Activated naive CD4-positive, alpha-beta T cell treated with anti-CD3 and anti-CD28 coated beads, Interleukin-2, amount 10 ng/mL, durations not matched to agents 7 days and 5 days (primary cell): ENCODE measurements around the gene TBC1D9B.
"Not testable (repeated sequence)": the region's sequence is repeated elsewhere in the genome, so short reads cannot be mapped to it uniquely, and the experiment has no call there.

Experiments
- CTCF ChIA-PET: fragments of 350-600 bp; sonication (Branson Sonifier 250); formaldehyde crosslinking; loops from one replicate; lab custom pipeline; 2021; ENCODE audit warnings: antibody characterized with exemption; lab: Charles Lee
- DNase-seq: peaks from one replicate; pipeline ENCODE4 v3.0.0-alpha.2; 2020
- H3K27ac Mint-ChIP-seq: one replicate; pipeline ENCODE4 v1.8.0; 2021; ENCODE audit warnings: mild to moderate bottlenecking, moderate library complexity, mixed read lengths
- H3K27me3 Mint-ChIP-seq: one replicate; pipeline ENCODE4 v1.8.0; 2021; ENCODE audit warnings: mild to moderate bottlenecking, mixed read lengths
- H3K36me3 Mint-ChIP-seq: one replicate; pipeline ENCODE4 v1.8.0; 2021; ENCODE audit warnings: mixed read lengths
- H3K4me1 Mint-ChIP-seq: one replicate; pipeline ENCODE4 v1.8.0; 2021; ENCODE audit warnings: mixed read lengths
- H3K4me3 Mint-ChIP-seq: one replicate; pipeline ENCODE4 v1.8.0; 2021; ENCODE audit warnings: mild to moderate bottlenecking, moderate library complexity, mixed read lengths
- H3K9me3 Mint-ChIP-seq: one replicate; pipeline ENCODE4 v1.8.0; 2021; ENCODE audit warnings: mixed read lengths

TBC1D9B gene

GRCh38 chr5:179839328-179840256, 68.1 kb downstream of the TBC1D9B start:
- Mint-ChIP-seq H3K36me3 (peaks cover 29% of the 10 kb centered on the region), H3K27ac (peak overlapping the region; percentile 42), H3K4me3 (no peak overlapping the region), H3K4me1 (peaks cover 16% of the 10 kb centered on the region), H3K27me3 (no peaks in the 10 kb centered on the region), H3K9me3 (no peaks in the 10 kb centered on the region)
- DNase-seq = no peak
- CTCF ChIA-PET = no interaction called here

GRCh38 chr5:179837076-179838011, 70.4 kb downstream of the TBC1D9B start:
- DNase-seq = no peak
- peak overlapping the region; percentile 89 for H3K27ac Mint-ChIP-seq
- no peaks in the 10 kb centered on the region for H3K9me3 Mint-ChIP-seq
- H3K36me3 Mint-ChIP-seq = peaks cover 45% of the 10 kb centered on the region
- peak overlapping the region; percentile 4 for H3K4me3 Mint-ChIP-seq
- CTCF ChIA-PET = interaction anchor here (0.5 to 1.4 kb wide), 4 partner anchors 34 to 105 kb away, joined by 3 to 12 read pairs (median 3); partner anchors contain the start of gene MAML1
- no peaks in the 10 kb centered on the region for H3K27me3 Mint-ChIP-seq
- peaks cover 16% of the 10 kb centered on the region for H3K4me1 Mint-ChIP-seq

GRCh38 chr5:179836225-179837019, 71.3 kb downstream of the TBC1D9B start:
- H3K9me3 Mint-ChIP-seq = no peaks in the 10 kb centered on the region
- peaks cover 49% of the 10 kb centered on the region for H3K36me3 Mint-ChIP-seq
- peak overlapping the region; percentile 9 for H3K4me3 Mint-ChIP-seq
- H3K27me3 Mint-ChIP-seq = no peaks in the 10 kb centered on the region
- CTCF ChIA-PET = interaction anchor here (0.5 to 1.4 kb wide), 5 partner anchors 33 to 363 kb away, joined by 3 to 12 read pairs (median 3); partner anchors contain the start of gene MAML1
- peak overlapping the region; percentile 89 for H3K27ac Mint-ChIP-seq
- H3K4me1 Mint-ChIP-seq = peaks cover 16% of the 10 kb centered on the region
- DNase-seq = peak; percentile 79

GRCh38 chr5:179834871-179835270, 72.8 kb downstream of the TBC1D9B start:
- H3K27ac Mint-ChIP-seq, H3K4me3 Mint-ChIP-seq, H3K27me3 Mint-ChIP-seq, CTCF ChIA-PET, DNase-seq, H3K9me3 Mint-ChIP-seq: not testable (repeated sequence)
- Mint-ChIP-seq H3K4me1 (peaks cover 16% of the 10 kb centered on the region), H3K36me3 (peaks cover 60% of the 10 kb centered on the region)

GRCh38 chr5:179834120-179834519, 73.6 kb downstream of the TBC1D9B start:
- no peaks in the 10 kb centered on the region for H3K27me3 Mint-ChIP-seq
- peaks cover 16% of the 10 kb centered on the region for H3K4me1 Mint-ChIP-seq
- H3K27ac Mint-ChIP-seq = no peak overlapping the region
- H3K4me3 Mint-ChIP-seq = no peak overlapping the region
- CTCF ChIA-PET = no interaction called here
- no peak for DNase-seq
- H3K36me3 Mint-ChIP-seq = peaks cover 65% of the 10 kb centered on the region
- H3K9me3 Mint-ChIP-seq = no peaks in the 10 kb centered on the region

- peaks cover 16% of the 10 kb centered on the region for H3K4me1 Mint-ChIP-seq
- no peak overlapping the region for H3K4me3 Mint-ChIP-seq
- H3K9me3 Mint-ChIP-seq = no peaks in the 10 kb centered on the region
- peaks cover 69% of the 10 kb centered on the region for H3K36me3 Mint-ChIP-seq
- CTCF ChIA-PET = no interaction called here
- no peaks in the 10 kb centered on the region for H3K27me3 Mint-ChIP-seq
- no peak overlapping the region for H3K27ac Mint-ChIP-seq
- DNase-seq = no peak
These were observed 74.0 kb downstream of the TBC1D9B start for GRCh38 chr5:179833709-179834070.

- CTCF ChIA-PET = no interaction called here
- H3K27ac Mint-ChIP-seq = peak overlapping the region; percentile 49
- no peaks in the 10 kb centered on the region for H3K9me3 Mint-ChIP-seq
- H3K36me3 Mint-ChIP-seq = peaks cover 67% of the 10 kb centered on the region
- H3K4me1 Mint-ChIP-seq = peaks cover 16% of the 10 kb centered on the region
- no peak for DNase-seq
- no peaks in the 10 kb centered on the region for H3K27me3 Mint-ChIP-seq
- no peak overlapping the region for H3K4me3 Mint-ChIP-seq
These were observed 74.5 kb downstream of the TBC1D9B start for GRCh38 chr5:179833056-179833708.

- Mint-ChIP-seq H3K27me3 (no peaks in the 10 kb centered on the region), H3K4me3 (no peak overlapping the region), H3K27ac (no peak overlapping the region), H3K36me3 (peaks cover 75% of the 10 kb centered on the region), H3K4me1 (peaks cover 15% of the 10 kb centered on the region), H3K9me3 (no peaks in the 10 kb centered on the region)
- CTCF ChIA-PET = interaction anchor here (0.9 to 1.3 kb wide), 2 partner anchors 30 to 39 kb away, joined by 4 read pairs; no protein-coding TSS in a partner anchor
- no peak for DNase-seq
These were observed 75.5 kb downstream of the TBC1D9B start for GRCh38 chr5:179832039-179832745.

GRCh38 chr5:179830818-179831468, 76.8 kb downstream of the TBC1D9B start:
- Mint-ChIP-seq H3K27ac (no peak overlapping the region), H3K4me1 (peaks cover 4% of the 10 kb centered on the region), H3K9me3 (no peaks in the 10 kb centered on the region), H3K27me3 (no peaks in the 10 kb centered on the region), H3K4me3 (no peak overlapping the region), H3K36me3 (peaks cover 73% of the 10 kb centered on the region)
- DNase-seq = no peak
- CTCF ChIA-PET = interaction anchor here (1.3 kb wide), 1 partner anchor 40 kb away, joined by 4 read pairs; no protein-coding TSS in a partner anchor

- no peaks in the 10 kb centered on the region for H3K27me3 Mint-ChIP-seq
- peaks cover 2% of the 10 kb centered on the region for H3K4me1 Mint-ChIP-seq
- no peak overlapping the region for H3K4me3 Mint-ChIP-seq
- H3K36me3 Mint-ChIP-seq = peaks cover 68% of the 10 kb centered on the region
- no peaks in the 10 kb centered on the region for H3K9me3 Mint-ChIP-seq
- peak overlapping the region; percentile 24 for H3K27ac Mint-ChIP-seq
- CTCF ChIA-PET = interaction anchor here (1.5 kb wide), 1 partner anchor 19 kb away, joined by 3 read pairs; no protein-coding TSS in a partner anchor
- no peak for DNase-seq
These were observed 77.8 kb downstream of the TBC1D9B start for GRCh38 chr5:179829732-179830435.

GRCh38 chr5:179828756-179829421, 78.8 kb downstream of the TBC1D9B start:
- Mint-ChIP-seq H3K27ac (peak overlapping the region; percentile 64), H3K36me3 (peaks cover 75% of the 10 kb centered on the region), H3K4me1 (peaks cover 6% of the 10 kb centered on the region), H3K27me3 (no peaks in the 10 kb centered on the region), H3K9me3 (no peaks in the 10 kb centered on the region), H3K4me3 (no peak overlapping the region)
- no peak for DNase-seq
- CTCF ChIA-PET = interaction anchor here (1.5 kb wide), 1 partner anchor 18 kb away, joined by 3 read pairs; no protein-coding TSS in a partner anchor
